K562 (cell line): ENCODE data around the gene TRIM27. TPM values are rescaled to one million over a fixed set of nuclear protein-coding genes. Genes with fewer than 3 reads are reported as not detected.

Experiments used
- ATAC-seq: fragments of 200-7000 bp; cut with Tn5 transposase; 3 replicates; pipeline ENCODE4 v1.9.1; 2020; ENCODE audit warnings: moderate library complexity
- BruUV-seq: library from RNA; stranded (reverse); fragments of 400-500 nt; replicated peaks from 2 replicates; lab custom pipeline; 2021; lab: Mats Ljungman, UMichigan
- CTCF ChIA-PET: fragments of 300-600 bp; formaldehyde crosslinking; extraction: SDS; loops from one replicate; lab custom pipeline; 2021; ENCODE audit warnings: low intra/inter-chr PET ratio; lab: Yijun Ruan, JAX
- POLR2A ChIA-PET: fragments of 300-600, 350-650 bp; sonication (Branson Sonifier 250); formaldehyde crosslinking; extraction: SDS; loops from one replicate; lab custom pipeline; 2021; ENCODE audit warnings: antibody characterized with exemption, inconsistent platforms; lab: Yijun Ruan, JAX
- DNase-seq, 4 experiments: peaks; one replicate each; pipeline versions ENCODE4 v3.0.0 to v3.0.0-alpha.2; 2011 to 2018; ENCODE audit warnings: low spot score in 3 of 4, mixed read lengths in 3 of 4; ENCODE audit errors: extremely low read depth in 1 of 4
- FAIRE-seq: peaks from 2 replicates; lab custom pipeline; 2011; peaks lifted over from hg19 to GRCh38; lab: Jason Lieb, UNC
- H2AFZ ChIP-seq: 2 replicates; pipeline ENCODE4 v1.6.0; 2011; ENCODE audit warnings: low read depth, low read length, control low read depth, inconsistent platforms
- H3K27ac ChIP-seq: fragments of 200-600 bp; 3 replicates; pipeline ENCODE4 v1.8.0; 2011; ENCODE audit warnings: low read depth, mild to moderate bottlenecking, control low read depth, inconsistent platforms, low read length, moderate library complexity, mixed read lengths; ENCODE audit errors: extremely low read depth
- H3K27me3 ChIP-seq, 2 experiments: fragments of 300-600 bp in 1 of 2; 2 replicates in 1 of 2; 3 replicates in 1 of 2; pipeline versions ENCODE4 v1.6.0 to v1.8.0; 2011; ENCODE audit warnings: inconsistent platforms in 2 of 2, low read length in 2 of 2, mild to moderate bottlenecking in 1 of 2, mixed read lengths in 1 of 2, moderate library complexity in 1 of 2; ENCODE audit not compliant: control insufficient read depth in 2 of 2, insufficient read depth in 2 of 2
- H3K36me3 ChIP-seq: fragments of 300-600 bp; 3 replicates; pipeline ENCODE4 v1.8.0; 2011; ENCODE audit warnings: mild to moderate bottlenecking, low read length, inconsistent platforms; ENCODE audit not compliant: control insufficient read depth, insufficient read depth
- H3K4me1 ChIP-seq, 2 experiments: fragments of 200-600 bp in 1 of 2; replicated peaks in 1 of 2; 2 replicates in 1 of 2; 3 replicates in 1 of 2; pipeline versions ENCODE4 v1.5.1 to v1.8.0; 2011; ENCODE audit warnings: inconsistent platforms in 2 of 2, low read length in 2 of 2, mild to moderate bottlenecking in 1 of 2, mixed read lengths in 1 of 2, moderate library complexity in 1 of 2; ENCODE audit not compliant: control insufficient read depth in 2 of 2, insufficient read depth in 2 of 2
- H3K4me2 ChIP-seq: 2 replicates; pipeline ENCODE4 v1.6.1; 2011; ENCODE audit warnings: low read length, control low read depth, inconsistent platforms, mixed read lengths; ENCODE audit not compliant: insufficient read depth
- H3K4me3 ChIP-seq: fragments of 200-600 bp; sonication (generic), shearing (Covaris generic); 2 replicates; pipeline ENCODE4 v1.5.1; 2016; ENCODE audit warnings: control low read depth, inconsistent platforms
- H3K79me2 ChIP-seq: fragments of 200-600 bp; 3 replicates; pipeline ENCODE4 v1.8.0; 2011; ENCODE audit warnings: low read length, inconsistent platforms; ENCODE audit not compliant: control insufficient read depth, insufficient read depth
- H3K9ac ChIP-seq, 2 experiments: 2 replicates each; pipeline versions ENCODE4 v1.6.0 to v1.6.1; 2011; ENCODE audit warnings: low read depth in 2 of 2, low read length in 2 of 2, control low read depth in 1 of 2, inconsistent platforms in 1 of 2, mild to moderate bottlenecking in 1 of 2, mixed read lengths in 1 of 2; ENCODE audit not compliant: insufficient read depth in 1 of 2
- H3K9me1 ChIP-seq: one replicate; pipeline ENCODE4 v1.6.0; 2011; ENCODE audit warnings: inconsistent platforms, mild to moderate bottlenecking, low read length, moderate library complexity; ENCODE audit not compliant: control insufficient read depth, insufficient read depth
- H3K9me3 ChIP-seq: replicated peaks from 2 replicates; pipeline ENCODE4 v1.5.1; 2011; ENCODE audit warnings: low read depth, low read length, inconsistent platforms; ENCODE audit not compliant: control insufficient read depth, insufficient read depth
- H4K20me1 ChIP-seq: replicated peaks from 2 replicates; pipeline ENCODE4 v1.6.1; 2011; ENCODE audit warnings: low read length, inconsistent platforms, mixed read lengths; ENCODE audit not compliant: control insufficient read depth, insufficient read depth
- NCOA1 ChIP-seq: fragments of 450-650 bp; IDR thresholded peaks from 2 replicates; pipeline ENCODE4 v1.6.1; 2016; ENCODE audit warnings: low read depth
- SIX5 ChIP-seq, 2 experiments: IDR thresholded peaks; 2 replicates each; pipeline ENCODE4 v1.6.1; 2011; ENCODE audit warnings: low read length in 2 of 2, borderline replicate concordance in 1 of 2, low read depth in 1 of 2, mild to moderate bottlenecking in 1 of 2, moderate library complexity in 1 of 2; ENCODE audit not compliant: insufficient read depth in 1 of 2
- SMAD4 ChIP-seq: fragments of 250-450 bp; sonication (Bioruptor Pico); conservative IDR thresholded peaks from 2 replicates; pipeline ENCODE4 v1.8.0; 2021; ENCODE audit warnings: inconsistent platforms, mild to moderate bottlenecking, moderate library complexity
- TEAD1 ChIP-seq, 2 experiments: fragments of 450-650 bp in 1 of 2; sonication (generic) in 1 of 2; formaldehyde crosslinking; IDR thresholded peaks; 2 replicates each; pipeline versions ENCODE4 v1.4.0 to v1.8.0; 2020 to 2022; ENCODE audit warnings: mild to moderate bottlenecking in 2 of 2, missing genetic modification reagents in 1 of 2
- USF1 ChIP-seq: sonication (generic); formaldehyde crosslinking; IDR thresholded peaks from 2 replicates; pipeline ENCODE4 v1.9.0; 2022; ENCODE audit warnings: mild to moderate bottlenecking, missing genetic modification reagents
- ZNF76 ChIP-seq: fragments of 250-450 bp; sonication (Bioruptor Pico); IDR thresholded peaks from 2 replicates; pipeline ENCODE4 v1.4.0; 2020; ENCODE audit warnings: mild to moderate bottlenecking, moderate library complexity, borderline replicate concordance
- WGBS: fragments of 100-300 bp; shearing (Covaris generic); methylation state at CpG from one replicate; pipeline ENCODE4 v1.1.6; 2016; ENCODE audit warnings: low coverage, mixed read lengths; ENCODE audit not compliant: insufficient coverage; ENCODE audit errors: missing lambda C conversion rate; 5-methylcytosine and 5-hydroxymethylcytosine counted together
- in situ Hi-C: fragments of 300-500 bp; cut with MboI; formaldehyde crosslinking; loops from 4 replicates; pipeline ENCODE4 v1.15.0; 2018; ENCODE audit warnings: inconsistent platforms, mixed read lengths
- intact Hi-C: fragments of 100-400 bp; cut with micrococcal nuclease; formaldehyde crosslinking; loops from 2 replicates; pipeline ENCODE4 v1.14.2; 2022
- polyA plus RNA-seq, 8 experiments: library from polyadenylated mRNA; depleted of rRNA in 4 of 8; stranded (reverse) in 5 of 8; unstranded in 3 of 8; fragments of >200 nt; fragmentation: Nextera tagmentation in 2 of 8; fragmentation: Illumina TruSeq in 1 of 8; extraction: Ambion mirVana in 2 of 8; extraction: Trizol in 1 of 8; gene quantifications; 2 replicates each; pipeline versions ENCODE4 v1.2.1 to v1.2.3, GENCODE V29; 2011 to 2014; ENCODE audit warnings: inconsistent platforms in 1 of 8, missing spikeins in 1 of 8
- total RNA-seq, 7 experiments: library from RNA; depleted of rRNA in 6 of 7; stranded (reverse); fragments of >200 nt in 6 of 7; fragmentation: Illumina TruSeq in 2 of 7; extraction: Trizol in 2 of 7; gene quantifications; 2 replicates each; pipeline versions ENCODE4 v1.2.1 to v1.2.3, GENCODE V29; 2011 to 2021; ENCODE audit warnings: low replicate concordance in 1 of 7

TRIM27 gene
- total and polyA plus RNA-seq, 9 of the 15 experiments (the other 6 are each of a cell fraction or from before 2014, with no cell fraction given) = 37.7 to 235 (median 122) TPM

- Histone ChIP-seq H3K27me3 (no peaks in the 10 kb centered on the region), H4K20me1 (no peaks in the 10 kb centered on the region), H3K4me2 (no peak overlapping the region), H2AFZ (no peak overlapping the region), H3K9ac (no peak overlapping the region), H3K4me1 (no peaks in the 10 kb centered on the region; a peak in 2 of 5 replicates), H3K27ac (no peak overlapping the region), H3K4me3 (no peak overlapping the region), H3K9me1 (no peaks in the 10 kb centered on the region), H3K36me3 (peaks cover 98% of the 10 kb centered on the region), H3K79me2 (peaks cover 22% of the 10 kb centered on the region; the same call in 2 of the 3 replicates), H3K9me3 (no peaks in the 10 kb centered on the region)
- in situ Hi-C loops = no loop called here
- FAIRE-seq (no peak), ATAC-seq (no peak), DNase-seq (no peak)
- ChIA-PET POLR2A (interaction anchor here (1.2 to 8.6 kb wide), 3 partner anchors 10 to 14 kb away, joined by 3 to 104 read pairs (median 23); partner anchors contain the start of gene TRIM27), CTCF (no interaction called here)
- intact Hi-C loops = no loop called here
- no TSS peak for BruUV-seq
- 78% methylated on average over 3 of the region's 3 CpGs for WGBS
- TF ChIP-seq USF1 (CRISPR knock-in tag) = no peak
- TF ChIP-seq NCOA1 = no peak
- TF ChIP-seq SIX5 (IDR thresholded peaks at IDR 0.05; ENCODE audit: borderline replicate concordance in 1 of 2, insufficient read depth in 1 of 2, low read depth in 1 of 2, low read length in 2 of 2) = no peak
- no peak for TF ChIP-seq TEAD1 (CRISPR knock-in tag; IDR thresholded peaks at IDR 0.05)
- no peak for TF ChIP-seq SMAD4 (CRISPR knock-in tag)
- no peak for TF ChIP-seq ZNF76
Measured at GRCh38 chr6:28907394-28907793, 16.4 kb downstream of the TRIM27 start.
